Kidney epithelial cell (primary cell): ENCODE results near the gene TMIE. TPM values are rescaled to one million over a fixed set of nuclear protein-coding genes. Genes with fewer than 3 reads are reported as not detected.

Experiments used
- DNase-seq: peaks from one replicate; pipeline ENCODE4 v3.0.0-alpha.2; 2010; ENCODE audit warnings: low read depth
- H3K27me3 ChIP-seq: 2 replicates; pipeline ENCODE4 v1.6.0; 2011; ENCODE audit warnings: low read length; ENCODE audit not compliant: control insufficient read depth, insufficient read depth
- H3K36me3 ChIP-seq: 2 replicates; pipeline ENCODE4 v1.5.1; 2011; ENCODE audit warnings: low read length; ENCODE audit not compliant: control insufficient read depth, insufficient read depth
- H3K4me3 ChIP-seq: 2 replicates; pipeline ENCODE4 v1.5.1; 2011; ENCODE audit warnings: low read depth, mild to moderate bottlenecking, control low read depth, low read length
- total RNA-seq: library from RNA; depleted of rRNA; stranded (reverse); fragments of >200 nt; gene quantifications from 2 replicates; pipeline ENCODE4 v1.2.3, GENCODE V29; 2015
- TF ChIP-seq, protein P1 (sequence below): IDR thresholded peaks from 2 replicates; pipeline ENCODE4 v1.5.1; 2011; ENCODE audit warnings: mild to moderate bottlenecking, moderate library complexity, low read length, control low read depth, inconsistent platforms; ENCODE audit not compliant: insufficient read depth, poor library complexity, severe bottlenecking

Gene TMIE
- total RNA-seq, 1 donor from 2014 or later: 1.9 TPM

GRCh38 chr3:46664188-46664970, 36.8 kb upstream of the TMIE start:
- no peak for DNase-seq
- Histone ChIP-seq H3K27me3 (peaks cover 17% of the 10 kb centered on the region), H3K4me3 (no peak overlapping the region), H3K36me3 (no peaks in the 10 kb centered on the region)
- TF ChIP-seq, protein P1, sequence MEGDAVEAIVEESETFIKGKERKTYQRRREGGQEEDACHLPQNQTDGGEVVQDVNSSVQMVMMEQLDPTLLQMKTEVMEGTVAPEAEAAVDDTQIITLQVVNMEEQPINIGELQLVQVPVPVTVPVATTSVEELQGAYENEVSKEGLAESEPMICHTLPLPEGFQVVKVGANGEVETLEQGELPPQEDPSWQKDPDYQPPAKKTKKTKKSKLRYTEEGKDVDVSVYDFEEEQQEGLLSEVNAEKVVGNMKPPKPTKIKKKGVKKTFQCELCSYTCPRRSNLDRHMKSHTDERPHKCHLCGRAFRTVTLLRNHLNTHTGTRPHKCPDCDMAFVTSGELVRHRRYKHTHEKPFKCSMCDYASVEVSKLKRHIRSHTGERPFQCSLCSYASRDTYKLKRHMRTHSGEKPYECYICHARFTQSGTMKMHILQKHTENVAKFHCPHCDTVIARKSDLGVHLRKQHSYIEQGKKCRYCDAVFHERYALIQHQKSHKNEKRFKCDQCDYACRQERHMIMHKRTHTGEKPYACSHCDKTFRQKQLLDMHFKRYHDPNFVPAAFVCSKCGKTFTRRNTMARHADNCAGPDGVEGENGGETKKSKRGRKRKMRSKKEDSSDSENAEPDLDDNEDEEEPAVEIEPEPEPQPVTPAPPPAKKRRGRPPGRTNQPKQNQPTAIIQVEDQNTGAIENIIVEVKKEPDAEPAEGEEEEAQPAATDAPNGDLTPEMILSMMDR: no peak

DNA sequence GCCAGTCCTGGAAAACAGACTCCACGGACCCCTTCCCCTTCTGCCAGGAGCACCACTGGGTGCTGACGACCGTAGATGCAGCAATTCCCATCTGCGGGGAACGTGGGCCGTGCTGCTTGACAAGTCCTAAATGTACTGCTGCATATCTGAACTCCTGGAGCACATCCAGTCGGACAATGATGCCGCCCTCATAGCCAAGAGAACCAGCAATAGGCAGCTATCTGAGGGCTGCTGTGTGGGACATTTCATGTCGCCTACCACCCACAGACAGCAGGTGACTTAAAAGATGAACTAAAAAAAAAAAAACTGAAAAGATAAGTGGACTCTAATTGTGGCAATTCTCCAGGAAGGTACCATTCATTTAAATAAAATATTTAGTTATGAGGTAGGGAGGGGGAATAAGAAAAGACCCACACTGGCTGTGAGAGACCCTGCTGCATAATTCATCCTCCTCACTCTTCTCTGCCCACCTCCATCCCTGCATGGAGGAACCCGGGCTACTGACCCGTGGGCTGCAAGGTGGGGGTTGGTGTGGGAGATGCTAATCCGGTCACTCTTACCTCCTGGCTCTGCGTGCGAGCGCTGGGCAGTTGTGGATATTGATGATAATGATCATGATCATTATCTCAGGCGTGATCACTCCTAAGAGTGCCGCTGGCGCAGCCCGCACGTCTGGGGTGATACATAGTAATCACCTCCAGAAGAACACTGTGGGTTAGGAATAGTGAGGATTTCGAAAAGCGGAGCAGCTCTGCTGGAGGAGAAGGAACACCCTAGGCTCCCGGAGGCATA, 36.0 kb upstream of the TMIE start:
- Histone ChIP-seq H3K27me3 (peaks cover 17% of the 10 kb centered on the region), H3K36me3 (no peaks in the 10 kb centered on the region), H3K4me3 (no peak overlapping the region)
- DNase-seq: no peak
- TF ChIP-seq, protein P1: no peak

DNA sequence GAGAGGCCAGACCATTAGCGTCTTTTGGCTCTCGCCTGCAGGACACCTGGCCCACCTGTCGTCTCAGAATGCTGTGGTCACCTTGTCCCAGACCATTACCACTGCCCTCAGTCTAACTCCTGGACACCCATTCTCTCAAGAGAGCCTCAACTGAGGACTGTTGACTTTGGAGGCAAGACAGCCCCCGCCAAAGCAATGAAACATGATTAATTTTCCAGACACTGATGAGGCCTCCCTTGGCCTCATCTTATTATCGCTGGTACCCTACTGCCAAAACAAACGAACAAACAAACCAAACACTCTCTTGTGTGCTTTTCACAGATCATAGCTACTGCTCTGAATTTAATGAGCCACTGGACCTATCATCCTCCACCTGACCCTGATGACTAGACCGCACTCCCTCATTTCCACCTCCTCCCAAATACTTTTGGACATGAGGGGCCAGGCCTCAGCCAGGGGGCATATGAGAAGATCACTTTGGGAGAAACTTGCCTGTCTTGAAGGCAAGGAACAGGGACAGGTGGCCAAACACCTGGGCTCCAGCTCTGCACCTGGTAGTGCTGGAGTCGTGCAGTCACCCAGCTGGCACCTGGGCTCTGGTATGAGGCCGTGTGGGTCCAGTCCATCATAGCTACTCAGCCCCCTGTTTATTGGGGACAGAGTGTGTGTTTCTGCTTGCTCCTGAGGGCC, 35.3 kb upstream of the TMIE start:
- DNase-seq: no peak
- Histone ChIP-seq H3K27me3 (peaks cover 17% of the 10 kb centered on the region), H3K4me3 (no peak overlapping the region), H3K36me3 (no peaks in the 10 kb centered on the region)
- TF ChIP-seq, protein P1: no peak

DNA sequence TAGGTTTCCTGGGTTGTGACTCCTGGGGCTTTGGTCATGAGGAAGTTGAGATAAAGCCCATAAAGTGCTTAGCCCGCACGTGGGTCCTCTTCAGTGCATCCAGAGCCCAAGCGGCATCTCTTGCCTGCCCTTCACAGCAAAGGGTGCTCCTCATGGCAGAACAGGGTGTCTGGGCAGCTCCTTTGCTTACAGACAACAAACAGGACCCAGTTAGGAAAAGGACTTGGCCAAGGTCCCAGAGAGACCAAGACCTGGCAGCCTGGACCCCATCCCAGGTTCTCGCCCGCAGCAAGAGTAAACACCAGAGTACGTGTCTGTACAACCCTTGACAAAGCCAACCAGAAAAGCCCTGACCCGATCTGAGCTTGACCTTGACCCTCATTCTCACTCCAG, 34.7 kb upstream of the TMIE start:
- H3K4me3 ChIP-seq: no peak overlapping the region
- TF ChIP-seq, protein P1: no peak
- no peak for DNase-seq
- H3K27me3 ChIP-seq: peaks cover 17% of the 10 kb centered on the region
- no peaks in the 10 kb centered on the region for H3K36me3 ChIP-seq

DNA sequence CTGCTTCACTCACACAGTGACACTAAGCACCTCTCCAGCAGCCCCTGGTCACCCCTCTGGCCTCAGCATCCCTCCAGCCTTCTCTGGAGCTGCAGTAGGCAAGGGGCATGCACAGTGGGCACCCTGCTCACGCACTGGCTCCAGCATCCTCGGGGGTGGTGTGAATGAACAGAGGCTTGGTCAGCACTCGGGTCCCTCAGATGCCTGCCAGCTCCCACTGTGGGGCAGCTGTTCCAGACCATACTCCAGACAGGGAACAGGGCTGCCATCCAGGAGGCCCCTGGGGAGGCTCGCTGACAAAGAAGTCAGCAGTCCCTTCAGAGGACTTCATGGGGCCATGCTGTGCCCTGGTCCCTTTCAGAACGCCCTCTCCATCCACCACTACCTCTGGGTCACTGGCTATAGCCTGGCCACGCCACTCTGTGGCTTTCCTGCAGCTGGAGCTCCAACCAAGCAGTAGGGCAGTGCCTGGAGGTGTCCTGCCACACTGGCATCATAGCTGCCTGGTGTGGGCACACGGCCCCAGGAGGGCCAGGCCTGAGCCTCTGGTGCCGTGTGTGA, 34.1 kb upstream of the TMIE start:
- peaks cover 17% of the 10 kb centered on the region for H3K27me3 ChIP-seq
- no peak for DNase-seq
- no peak overlapping the region for H3K4me3 ChIP-seq
- TF ChIP-seq, protein P1: no peak
- H3K36me3 ChIP-seq: no peaks in the 10 kb centered on the region
